Fibroblast of skin of left biceps (primary cell): ENCODE results near the gene LEF1.

Experiments used
- DNase-seq, 2 experiments: peaks; one replicate each; pipeline ENCODE4 v3.0.0-alpha.2; 2013; ENCODE audit warnings: low read depth in 2 of 2

The LEF1 gene

GRCh38 chr4:107999932-108000539 is 168.7 kb downstream of the LEF1 start:
- no peak for DNase-seq

DNA sequence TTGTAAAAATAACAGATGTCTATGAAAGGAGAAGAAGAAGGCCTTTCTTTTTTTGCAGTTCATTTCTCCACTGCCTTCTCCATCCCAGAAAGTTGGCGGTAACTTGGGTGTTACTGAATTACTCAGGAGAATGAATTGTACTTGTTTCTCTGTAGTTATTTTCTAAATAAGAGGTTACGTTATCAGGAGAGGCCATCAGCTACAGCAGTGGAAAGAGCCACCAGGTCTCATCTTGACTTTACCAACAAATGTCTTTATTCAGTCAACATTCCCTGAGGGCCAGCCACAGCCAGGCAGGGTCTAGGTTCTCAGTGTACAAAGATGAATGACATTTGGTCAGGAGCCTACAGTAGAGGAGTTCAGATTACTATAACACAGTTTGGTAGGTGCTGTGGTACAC is 170.9 kb downstream of the LEF1 start:
- DNase-seq = no peak
